OCI-LY7 (cell line): Measurements from ENCODE around the gene CHN1.

Experiments used
- EZH2phosphoT487 ChIP-seq: fragments of 200-600 bp; sonication (generic); IDR thresholded peaks from 2 replicates; pipeline ENCODE4 v1.6.1; 2018; ENCODE audit warnings: low read depth, borderline replicate concordance, mild to moderate bottlenecking, mixed run types, antibody characterized with exemption, low read length, moderate library complexity, mixed read lengths
- TF ChIP-seq, protein P1 (sequence below): fragments of 200-600 bp; sonication (generic); conservative IDR thresholded peaks from 2 replicates; pipeline ENCODE4 v1.5.1; 2014; ENCODE audit warnings: mild to moderate bottlenecking, antibody characterized with exemption, low read length, moderate library complexity, mixed read lengths

DNA sequence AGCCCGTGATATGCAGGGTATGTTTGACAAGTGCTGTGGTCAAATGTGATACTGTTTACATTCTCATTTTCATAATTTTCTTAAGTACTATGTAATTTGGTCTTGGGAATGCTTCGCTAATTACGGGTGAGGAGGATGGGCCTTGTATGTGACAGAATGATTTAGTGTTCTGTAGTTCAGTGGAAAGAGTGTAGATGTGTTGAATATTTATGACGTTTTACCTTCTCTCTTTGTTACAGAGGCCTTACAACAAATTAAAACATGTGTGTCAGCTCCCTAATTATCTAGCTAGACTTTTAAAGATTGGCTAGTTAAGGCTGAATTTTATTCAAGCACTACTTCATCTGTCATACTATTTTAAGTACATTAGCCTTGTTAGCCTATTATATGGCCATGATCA is 230.3 kb downstream of the CHN1 start:
- TF ChIP-seq, protein P1, sequence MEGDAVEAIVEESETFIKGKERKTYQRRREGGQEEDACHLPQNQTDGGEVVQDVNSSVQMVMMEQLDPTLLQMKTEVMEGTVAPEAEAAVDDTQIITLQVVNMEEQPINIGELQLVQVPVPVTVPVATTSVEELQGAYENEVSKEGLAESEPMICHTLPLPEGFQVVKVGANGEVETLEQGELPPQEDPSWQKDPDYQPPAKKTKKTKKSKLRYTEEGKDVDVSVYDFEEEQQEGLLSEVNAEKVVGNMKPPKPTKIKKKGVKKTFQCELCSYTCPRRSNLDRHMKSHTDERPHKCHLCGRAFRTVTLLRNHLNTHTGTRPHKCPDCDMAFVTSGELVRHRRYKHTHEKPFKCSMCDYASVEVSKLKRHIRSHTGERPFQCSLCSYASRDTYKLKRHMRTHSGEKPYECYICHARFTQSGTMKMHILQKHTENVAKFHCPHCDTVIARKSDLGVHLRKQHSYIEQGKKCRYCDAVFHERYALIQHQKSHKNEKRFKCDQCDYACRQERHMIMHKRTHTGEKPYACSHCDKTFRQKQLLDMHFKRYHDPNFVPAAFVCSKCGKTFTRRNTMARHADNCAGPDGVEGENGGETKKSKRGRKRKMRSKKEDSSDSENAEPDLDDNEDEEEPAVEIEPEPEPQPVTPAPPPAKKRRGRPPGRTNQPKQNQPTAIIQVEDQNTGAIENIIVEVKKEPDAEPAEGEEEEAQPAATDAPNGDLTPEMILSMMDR, result no peak
- TF ChIP-seq EZH2phosphoT487, result no peak
